ENCODE results near the gene AOC2.
A peak's percentile ranks its signal among the peaks of the same experiment; 100 is the strongest.

DNA sequence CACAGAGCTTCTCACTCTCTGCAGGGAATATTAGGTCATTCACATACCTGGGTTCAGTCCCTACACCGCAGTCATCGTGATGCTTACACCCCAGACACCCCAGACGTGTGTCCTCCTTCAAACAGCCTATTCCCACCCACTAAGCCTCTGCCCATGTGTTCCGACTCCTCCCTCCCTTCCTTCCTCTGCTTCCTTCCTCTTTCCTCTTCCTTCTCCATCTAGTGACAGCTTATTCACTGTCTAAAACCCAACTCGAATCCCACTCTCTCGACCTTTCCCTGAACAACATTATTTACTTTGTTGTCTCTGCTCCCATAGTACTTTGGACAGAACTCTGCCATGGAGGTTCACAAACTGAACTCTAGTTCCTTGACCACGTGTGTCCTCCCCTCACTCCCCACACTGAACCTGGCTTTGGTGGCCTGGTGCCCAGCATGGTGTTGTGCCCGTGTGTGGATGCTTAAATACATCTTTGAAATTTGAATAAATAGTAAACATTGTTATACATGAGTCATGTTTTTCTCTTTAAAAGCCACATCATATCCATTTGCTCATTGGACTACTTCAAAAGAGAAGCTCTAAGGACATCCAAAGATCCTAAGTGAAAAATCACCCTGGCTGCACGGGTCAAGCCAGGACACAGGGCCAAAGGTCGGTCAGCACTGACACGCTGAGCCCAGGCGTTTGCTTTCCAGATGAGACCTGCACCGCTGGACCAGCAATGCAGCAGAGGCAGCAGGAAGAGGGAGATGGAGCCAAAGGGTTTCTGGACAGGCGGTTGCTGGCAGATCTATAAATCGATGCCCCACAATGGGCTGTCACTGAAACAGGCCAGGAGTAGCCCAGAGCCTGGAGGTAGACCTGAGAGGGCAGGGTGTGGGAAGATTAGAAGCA is 42.1 kb downstream of the AOC2 start:
- TF ChIP-seq ZNF629 (CRISPR knock-in tag; conservative IDR thresholded peaks at IDR 0.05): no peak; the same call in 1 of the 2 replicates
- peak; percentile 48; the same call in 1 of the 2 replicates for TF ChIP-seq PHF8 (CRISPR knock-in tag; IDR thresholded peaks at IDR 0.05)
- peak; percentile 83; the same call in 1 of the 2 replicates for TF ChIP-seq ARNTL (CRISPR knock-in tag; IDR thresholded peaks at IDR 0.05)
- peak; percentile 30; the same call in 1 of the 2 replicates for TF ChIP-seq IRF2 (CRISPR knock-in tag; IDR thresholded peaks at IDR 0.05)
- TF ChIP-seq SP1 (IDR thresholded peaks at IDR 0.05): no peak
- no peak for TF ChIP-seq SP1 (CRISPR knock-in tag; IDR thresholded peaks at IDR 0.05)
- no peak for TF ChIP-seq YY1 (IDR thresholded peaks at IDR 0.05; ENCODE audit: insufficient read depth, insufficient replicate concordance, low read depth, low read length)
- no peak for TF ChIP-seq AGO1 (IDR thresholded peaks at IDR 0.05; ENCODE audit: low read depth, low read length, poor library complexity, severe bottlenecking)
- TF ChIP-seq, protein P1, sequence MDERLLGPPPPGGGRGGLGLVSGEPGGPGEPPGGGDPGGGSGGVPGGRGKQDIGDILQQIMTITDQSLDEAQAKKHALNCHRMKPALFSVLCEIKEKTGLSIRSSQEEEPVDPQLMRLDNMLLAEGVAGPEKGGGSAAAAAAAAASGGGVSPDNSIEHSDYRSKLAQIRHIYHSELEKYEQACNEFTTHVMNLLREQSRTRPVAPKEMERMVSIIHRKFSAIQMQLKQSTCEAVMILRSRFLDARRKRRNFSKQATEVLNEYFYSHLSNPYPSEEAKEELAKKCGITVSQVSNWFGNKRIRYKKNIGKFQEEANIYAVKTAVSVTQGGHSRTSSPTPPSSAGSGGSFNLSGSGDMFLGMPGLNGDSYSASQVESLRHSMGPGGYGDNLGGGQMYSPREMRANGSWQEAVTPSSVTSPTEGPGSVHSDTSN (CRISPR knock-in tag; IDR thresholded peaks at IDR 0.05): 0 out of 2 replicates have a peak, but pooled peaks have one; percentile 41
- peak; percentile 48 for TF ChIP-seq ZNF430 (CRISPR knock-in tag; IDR thresholded peaks at IDR 0.05)
- TF ChIP-seq ZFP1 (CRISPR knock-in tag; IDR thresholded peaks at IDR 0.05): peak; percentile 78; the same call in 1 of the 2 replicates

Measured in HepG2 (cell line).